Left colon (tissue), 2 donors: ENCODE measurements around the gene C1QB. TPM values are rescaled to one million over a fixed set of nuclear protein-coding genes. Genes with fewer than 3 reads are reported as not detected.
"Not testable (repeated sequence)": the region's sequence is repeated elsewhere in the genome, so short reads cannot be mapped to it uniquely, and the experiment has no call there.

Experiments used
- ATAC-seq: fragments of 200-7000 bp; cut with Tn5 transposase; one replicate; pipeline ENCODE4 v1.9.1; 2020; ENCODE audit warnings: mild to moderate bottlenecking, moderate library complexity
- DNase-seq, 2 donors: peaks; one replicate each; pipeline ENCODE4 v3.0.0-alpha.2; 2020
- intact Hi-C, 2 donors: fragments of 100-400 bp; cut with DNase I in 1 of 2; cut with micrococcal nuclease in 1 of 2; formaldehyde crosslinking; loops; one replicate each; pipeline versions ENCODE4 v1.11.2 to v1.14.0; 2022; cut with DNase I, micrococcal nuclease
- total RNA-seq, 2 donors: library from RNA; stranded (reverse); fragmentation: NEBNext Ultra II Directional; extraction: Animal tissue kit (Norgen Biotek cat#: 25700); gene quantifications; one replicate each; pipeline ENCODE4 v1.2.1, GENCODE V29; 2021
- donor health status: DM: no; HTN: no; CAD: no.
- donor health status: DM: yes; HTN: yes; CAD: no.

Gene C1QB
- total RNA-seq, 2 donors from 2014 or later, result 32.5 to 150 TPM

DNA sequence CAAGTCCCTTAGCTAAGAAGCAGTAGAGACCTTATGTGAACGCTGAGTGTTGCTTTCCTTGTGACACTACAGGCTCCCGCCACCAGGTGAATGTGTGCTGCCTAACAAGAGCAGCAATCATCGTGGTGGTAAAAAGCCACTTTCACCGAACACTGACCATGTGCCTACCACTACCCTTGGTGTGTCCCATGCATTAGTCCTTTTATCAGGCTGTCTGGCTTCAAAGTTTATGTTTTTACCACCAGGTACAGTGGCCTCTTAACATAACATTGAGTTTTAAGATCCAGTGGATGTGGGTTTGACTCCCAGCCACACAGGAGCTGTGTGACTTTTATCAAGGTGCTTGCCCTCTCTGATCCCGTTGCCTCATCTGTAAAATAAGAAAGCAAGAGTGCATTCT lies 1.7 kb downstream of the C1QB start:
- intact Hi-C loops, result no loop called here
- no peak for DNase-seq

DNA sequence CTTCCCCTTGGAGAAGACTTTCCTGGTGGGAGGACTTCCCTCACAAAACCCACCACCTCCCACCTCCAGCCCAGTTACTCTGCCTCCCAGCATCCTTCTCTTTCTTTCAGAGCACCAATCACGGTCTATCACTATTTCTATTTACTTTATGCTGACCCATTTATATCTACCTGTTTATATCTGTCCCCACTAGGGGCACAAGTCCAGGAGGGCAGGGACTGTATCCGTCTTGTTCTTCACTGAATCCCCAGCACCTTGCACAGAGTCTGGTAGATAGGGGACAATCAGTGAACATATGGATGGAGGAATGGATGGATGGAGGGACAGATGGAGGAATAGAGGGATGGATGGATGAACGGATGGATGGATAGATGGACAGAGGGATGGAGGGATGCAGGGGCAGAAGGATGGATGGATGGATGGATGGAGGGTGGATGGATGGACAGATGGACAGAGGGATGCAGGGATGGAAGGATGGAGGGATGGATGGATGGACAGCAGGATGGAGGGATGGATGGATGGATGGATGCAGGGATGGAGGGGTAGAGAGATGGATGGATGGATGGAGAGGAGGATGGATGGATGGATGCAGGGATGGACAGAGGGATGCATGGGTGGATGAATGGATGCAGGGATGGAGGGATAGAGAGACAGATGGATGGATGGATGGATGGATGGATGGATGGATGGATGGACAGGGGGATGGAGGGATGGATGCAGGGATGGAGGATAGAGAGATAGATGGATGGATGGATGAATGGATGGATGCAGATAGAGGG lies 5.5 kb downstream of the C1QB start:
- no peak for DNase-seq
- intact Hi-C loops, result no loop called here
- ATAC-seq, result no peak

More for the DNA sequence above, 1.7 kb downstream of the C1QB start:
- no peak for ATAC-seq

DNA sequence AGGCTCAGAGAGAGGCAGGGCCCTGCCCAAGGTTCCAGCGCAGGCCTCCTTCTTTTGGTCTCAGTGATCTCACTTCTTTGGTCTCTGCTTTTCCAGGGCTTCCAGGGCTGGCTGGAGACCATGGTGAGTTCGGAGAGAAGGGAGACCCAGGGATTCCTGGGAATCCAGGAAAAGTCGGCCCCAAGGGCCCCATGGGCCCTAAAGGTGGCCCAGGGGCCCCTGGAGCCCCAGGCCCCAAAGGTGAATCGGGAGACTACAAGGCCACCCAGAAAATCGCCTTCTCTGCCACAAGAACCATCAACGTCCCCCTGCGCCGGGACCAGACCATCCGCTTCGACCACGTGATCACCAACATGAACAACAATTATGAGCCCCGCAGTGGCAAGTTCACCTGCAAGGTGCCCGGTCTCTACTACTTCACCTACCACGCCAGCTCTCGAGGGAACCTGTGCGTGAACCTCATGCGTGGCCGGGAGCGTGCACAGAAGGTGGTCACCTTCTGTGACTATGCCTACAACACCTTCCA lies 7.7 kb downstream of the C1QB start:
- intact Hi-C loops, result no loop called here
- no peak for ATAC-seq
- DNase-seq, result no peak

DNA sequence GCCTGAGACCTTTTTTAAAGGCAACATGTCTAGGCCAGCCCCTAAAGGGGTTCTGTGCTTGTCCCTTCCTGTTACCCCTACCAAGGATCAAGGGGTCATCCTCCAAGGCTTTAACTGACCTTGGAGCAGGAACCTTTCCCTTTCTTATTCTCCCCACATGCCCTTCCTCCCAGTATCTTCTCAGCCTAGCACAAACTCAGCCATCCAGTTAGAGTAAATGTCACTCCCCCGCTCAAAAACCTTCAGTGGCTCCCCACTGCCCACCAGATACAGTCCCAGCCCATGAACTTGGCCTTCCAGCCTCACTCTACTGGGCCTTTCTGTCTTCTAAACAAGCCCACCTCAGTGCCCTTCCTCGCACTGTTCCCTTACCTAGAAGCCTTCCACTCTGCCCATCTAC lies 8.8 kb downstream of the C1QB start:
- ATAC-seq, result no peak
- intact Hi-C loops, result no loop called here
- no peak for DNase-seq

DNA sequence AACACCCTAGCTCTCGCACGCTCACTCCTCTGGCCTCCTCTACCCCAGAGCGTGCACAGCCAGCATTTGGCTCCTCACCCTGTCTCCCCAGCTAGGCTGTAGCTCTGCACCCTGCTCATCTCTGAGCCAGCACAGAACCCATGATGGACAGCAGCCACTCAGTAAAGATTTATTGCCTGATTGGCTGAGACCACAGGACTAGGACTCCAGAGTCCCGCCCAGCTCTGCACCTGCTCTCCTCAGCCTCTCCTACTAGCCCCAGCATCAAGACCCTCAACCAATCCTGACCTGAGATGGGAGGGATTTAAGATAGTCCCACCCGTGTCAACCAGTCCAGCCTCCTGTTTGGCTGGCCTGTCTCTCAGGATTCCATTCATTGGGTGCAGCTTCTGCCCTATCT lies 9.3 kb downstream of the C1QB start:
- DNase-seq (no peak), ATAC-seq (peak; percentile 60)
- intact Hi-C loops, result no loop called here

DNA sequence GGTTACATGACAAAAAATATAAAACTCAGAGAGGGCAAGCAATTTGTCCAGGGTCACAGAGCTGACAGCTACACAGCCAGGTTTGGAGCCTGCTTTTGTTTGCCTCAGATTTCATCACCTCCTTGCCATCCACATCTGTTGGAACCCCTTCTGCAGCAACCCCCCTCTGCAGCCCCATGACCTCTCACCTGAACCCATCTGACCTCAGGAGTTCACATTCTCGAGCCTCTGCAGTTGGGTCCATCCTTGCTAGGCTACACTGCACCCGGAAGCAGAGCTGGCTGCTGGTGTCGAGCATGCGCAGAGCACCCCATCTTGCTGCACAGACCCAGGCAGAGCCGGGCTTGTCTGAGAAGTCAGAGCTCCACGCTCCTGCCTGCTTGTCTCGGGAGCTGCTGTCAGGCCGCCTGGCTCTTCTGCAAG lies 10.0 kb downstream of the C1QB start:
- intact Hi-C loops, result no loop called here
- no peak for DNase-seq

DNA sequence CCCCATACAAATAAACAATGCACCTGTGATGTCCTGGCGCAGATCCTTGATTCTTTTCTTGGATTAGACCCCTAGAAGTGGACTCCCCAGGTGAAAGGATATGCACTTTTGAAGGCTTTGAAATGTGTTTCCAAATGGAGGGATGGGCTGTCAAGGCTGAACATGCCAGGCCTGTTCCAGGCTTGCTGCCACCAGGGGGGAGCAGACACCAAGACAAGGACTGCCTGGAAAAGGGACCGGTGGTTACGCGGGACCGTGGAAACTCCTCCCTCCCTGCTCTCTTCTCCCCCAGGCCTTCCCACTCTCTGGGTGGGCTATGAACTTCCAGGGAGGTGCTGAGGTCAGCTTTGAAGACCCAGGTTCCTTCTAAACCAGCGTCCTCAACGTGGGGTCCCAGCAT lies 12.7 kb downstream of the C1QB start:
- intact Hi-C loops, result no loop called here
- peak; percentile 83 for ATAC-seq
- peak in 1 of 2 donors; percentile 65 for DNase-seq

More for the DNA sequence above, 10.0 kb downstream of the C1QB start:
- ATAC-seq, result no peak

DNA sequence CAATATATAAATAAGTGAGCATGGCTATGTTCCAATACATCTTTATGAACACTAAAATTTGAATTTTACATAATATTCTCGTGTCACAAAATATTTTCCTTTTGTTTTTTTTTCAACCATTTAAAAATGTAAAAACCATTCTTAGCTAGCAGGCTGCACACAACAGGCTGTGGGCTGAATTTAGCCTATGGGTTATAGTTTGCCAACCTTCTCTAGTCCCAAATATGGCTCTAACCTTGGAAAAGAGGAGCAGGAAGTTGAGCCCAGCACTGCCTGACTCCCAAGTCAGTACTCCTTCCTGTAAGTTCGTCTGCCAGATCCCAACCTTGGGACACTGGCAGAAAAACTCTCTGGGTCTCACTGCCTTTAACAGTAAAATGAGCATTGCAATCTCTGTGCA lies 13.4 kb downstream of the C1QB start:
- no peak for DNase-seq
- ATAC-seq, result no peak
- intact Hi-C loops, result no loop called here

DNA sequence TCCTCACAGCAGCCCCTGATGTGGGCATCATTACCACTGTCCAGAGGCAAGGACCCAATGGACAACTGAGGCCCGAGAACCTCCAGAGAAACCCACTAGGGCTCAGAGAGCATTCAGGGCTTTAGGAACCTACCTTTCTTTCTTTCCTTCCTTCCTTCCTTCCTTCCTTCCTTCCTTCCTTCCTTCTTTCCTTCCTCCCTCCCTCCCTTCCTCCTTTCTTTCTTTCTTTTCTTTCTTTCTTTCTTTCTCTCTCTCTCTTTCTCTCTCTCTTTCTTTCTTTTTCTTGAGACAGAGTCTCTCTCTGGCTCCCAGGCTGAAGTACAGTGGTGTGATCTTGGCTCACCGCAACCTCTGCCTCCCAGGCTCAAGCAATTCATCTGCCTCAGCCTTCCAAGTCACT lies 15.8 kb downstream of the C1QB start:
- intact Hi-C loops, DNase-seq, ATAC-seq: not testable (repeated sequence)

DNA sequence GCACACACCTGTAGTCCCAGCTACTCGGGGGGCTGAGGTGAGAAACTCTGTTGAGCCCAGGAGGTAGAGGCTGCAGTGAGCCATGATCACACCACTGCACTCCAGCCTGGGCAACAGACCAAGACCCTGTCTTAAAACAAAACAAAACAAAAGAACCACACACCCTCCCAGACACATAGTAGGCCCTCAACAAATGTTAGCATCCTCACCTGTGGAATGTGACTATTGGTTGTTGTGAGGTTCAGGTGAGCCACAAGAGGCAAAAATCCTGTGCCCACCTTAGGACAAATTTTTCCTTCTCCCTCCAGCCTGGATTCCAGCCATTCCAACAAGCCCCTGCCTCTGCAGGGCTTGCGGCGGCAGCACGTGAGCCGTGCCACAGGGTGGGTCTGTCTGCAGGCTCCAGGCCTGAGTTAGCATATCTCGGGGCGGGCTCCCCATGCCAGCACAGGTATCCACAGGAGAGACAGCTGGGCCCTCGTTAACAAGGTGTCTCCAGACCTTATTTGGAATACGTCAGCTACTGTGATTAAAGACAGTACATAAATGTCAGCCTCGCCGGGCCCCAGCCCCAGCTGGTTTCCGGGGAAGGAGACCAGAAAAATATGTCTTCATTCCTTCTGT lies 17.4 kb downstream of the C1QB start:
- intact Hi-C loops, result no loop called here
- no peak for DNase-seq
- no peak for ATAC-seq

DNA sequence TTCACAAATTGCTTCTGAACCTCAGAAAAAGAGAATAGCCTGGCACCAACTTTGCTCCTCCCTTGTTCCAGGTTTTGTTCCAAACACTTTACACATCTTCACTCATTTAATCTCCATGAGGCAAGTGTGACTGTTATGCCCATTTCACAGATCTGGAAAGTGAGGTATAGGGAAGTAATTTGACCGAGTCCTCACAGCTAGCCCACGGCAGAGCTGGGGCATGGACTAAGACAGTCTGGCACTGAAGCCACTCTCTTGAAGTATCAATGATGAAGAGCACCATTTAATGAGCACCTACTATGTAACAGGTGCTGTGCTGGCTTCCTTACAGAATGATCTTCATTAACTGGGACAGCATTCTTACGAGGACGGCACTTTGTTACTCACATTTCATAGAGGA lies 19.0 kb downstream of the C1QB start:
- ATAC-seq (no peak), DNase-seq (no peak)
- intact Hi-C loops, result no loop called here

DNA sequence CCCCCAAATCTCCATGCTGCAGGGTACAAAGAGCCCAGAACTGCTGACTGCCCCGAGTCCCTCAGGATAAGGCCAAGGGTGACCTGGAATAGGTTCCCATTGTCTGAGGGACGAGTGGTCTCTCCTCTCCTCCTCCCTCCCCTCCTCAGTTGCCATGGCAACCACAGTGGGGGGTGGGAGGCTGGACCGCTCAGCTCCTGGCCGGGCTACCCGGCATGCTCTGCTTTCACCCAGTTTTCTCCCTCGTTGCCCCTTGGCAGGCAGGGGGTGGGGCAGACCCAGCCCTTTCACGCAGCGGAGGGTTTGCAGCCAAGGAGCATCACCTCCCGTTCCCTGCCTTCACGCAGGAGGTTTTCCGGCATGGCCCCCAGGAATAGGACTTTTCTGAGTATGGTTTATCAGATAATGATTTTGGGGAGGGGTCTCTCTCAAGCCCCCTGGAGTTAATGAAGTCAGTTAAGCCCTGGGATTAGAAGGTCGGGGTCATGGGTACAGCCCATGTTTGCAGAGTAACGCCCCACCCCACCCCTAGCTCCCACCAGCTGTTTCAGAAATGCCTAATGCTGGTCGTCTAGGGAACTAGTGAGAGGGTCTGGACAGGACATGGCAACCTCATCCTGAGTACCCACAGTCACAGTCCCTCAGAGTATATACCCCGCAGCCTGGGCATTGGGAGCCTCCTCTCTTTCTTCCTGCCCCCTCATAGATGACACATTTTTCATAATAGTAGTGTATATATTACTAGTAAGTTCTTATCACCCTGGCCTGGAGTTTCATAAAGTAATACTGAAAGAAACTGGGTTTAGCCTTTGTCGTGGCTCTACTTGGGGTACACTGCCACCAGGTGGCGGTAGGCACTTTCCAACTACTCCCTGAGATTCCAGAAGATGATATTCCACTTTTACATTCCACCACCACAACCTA lies 20.7 kb downstream of the C1QB start:
- intact Hi-C loops, result no loop called here
- DNase-seq, result peak in 1 of 2 donors; percentile 89
- ATAC-seq, result peak; percentile 70

DNA sequence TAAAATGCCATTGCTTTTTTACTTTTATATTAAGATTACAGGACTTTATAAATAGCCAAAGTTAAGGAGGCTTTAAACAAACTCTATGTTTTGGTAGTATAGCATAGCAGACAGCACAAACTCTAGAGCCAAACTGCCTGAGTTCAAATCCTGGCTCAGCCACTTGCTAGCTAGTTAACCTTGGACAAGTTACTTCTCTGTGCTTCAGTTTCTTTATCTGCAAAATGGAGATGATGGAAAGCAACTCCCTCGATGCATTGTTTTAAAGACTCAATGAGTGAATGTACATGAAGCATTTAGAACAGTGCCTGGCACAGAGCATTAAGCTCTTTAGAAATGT lies 21.3 kb downstream of the C1QB start:
- ATAC-seq (no peak), DNase-seq (no peak)
- intact Hi-C loops, result no loop called here

DNA sequence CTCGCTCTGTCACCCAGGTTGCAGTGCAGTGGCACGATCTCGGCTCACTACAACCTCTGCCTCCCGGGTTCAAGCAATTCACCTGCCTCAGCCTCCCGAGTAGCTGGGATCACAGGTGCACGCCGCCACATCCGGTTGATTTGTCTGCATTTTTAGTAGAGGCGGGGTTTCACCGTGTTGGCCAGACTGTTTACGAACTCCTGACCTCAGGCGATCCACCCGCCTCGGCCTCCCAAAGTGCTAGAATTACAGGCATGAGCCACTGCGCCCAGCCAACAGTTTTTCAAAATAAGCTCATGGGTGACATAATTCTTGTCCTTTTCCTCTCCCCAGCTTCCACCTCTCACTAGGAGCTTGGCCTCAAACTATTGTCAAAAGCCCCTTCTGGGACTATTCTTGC lies 23.1 kb downstream of the C1QB start:
- DNase-seq, intact Hi-C loops, ATAC-seq: not testable (repeated sequence)

DNA sequence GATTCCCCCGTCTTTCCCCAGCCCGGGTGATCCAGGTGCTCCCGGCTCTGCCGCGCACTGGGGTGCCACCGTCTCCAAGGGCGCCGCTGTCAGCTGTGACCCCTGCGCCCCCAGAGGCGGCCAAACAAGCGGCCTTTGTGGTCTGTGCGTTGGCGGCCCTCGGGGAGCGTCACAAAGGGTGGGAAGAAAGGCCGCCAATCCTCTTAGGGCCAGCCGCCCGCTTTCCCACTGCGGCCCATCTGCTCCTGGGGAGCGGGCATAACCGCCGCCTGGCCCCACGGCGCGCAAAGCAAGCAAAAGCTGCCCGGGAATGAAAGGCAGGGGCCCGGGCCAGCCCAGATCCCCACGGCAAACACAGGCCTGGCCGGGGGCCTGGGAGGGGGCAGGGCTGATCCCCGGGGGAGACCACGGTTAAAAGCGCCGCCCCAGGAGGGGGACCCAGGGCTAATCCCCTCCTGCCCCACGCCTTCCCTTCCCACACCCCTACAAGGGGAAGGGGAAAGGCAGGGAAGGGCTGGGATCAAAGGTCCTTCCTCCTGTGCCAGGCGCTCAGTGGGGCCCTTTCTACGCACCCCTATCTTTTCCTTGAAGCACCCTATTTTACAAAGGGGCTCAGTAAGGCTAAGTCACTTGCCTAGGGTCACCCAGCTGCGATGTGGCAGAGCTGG lies 24.0 kb downstream of the C1QB start:
- intact Hi-C loops, result no loop called here
- ATAC-seq (peak; percentile 52), DNase-seq (peak in 1 of 2 donors; percentile 31)

DNA sequence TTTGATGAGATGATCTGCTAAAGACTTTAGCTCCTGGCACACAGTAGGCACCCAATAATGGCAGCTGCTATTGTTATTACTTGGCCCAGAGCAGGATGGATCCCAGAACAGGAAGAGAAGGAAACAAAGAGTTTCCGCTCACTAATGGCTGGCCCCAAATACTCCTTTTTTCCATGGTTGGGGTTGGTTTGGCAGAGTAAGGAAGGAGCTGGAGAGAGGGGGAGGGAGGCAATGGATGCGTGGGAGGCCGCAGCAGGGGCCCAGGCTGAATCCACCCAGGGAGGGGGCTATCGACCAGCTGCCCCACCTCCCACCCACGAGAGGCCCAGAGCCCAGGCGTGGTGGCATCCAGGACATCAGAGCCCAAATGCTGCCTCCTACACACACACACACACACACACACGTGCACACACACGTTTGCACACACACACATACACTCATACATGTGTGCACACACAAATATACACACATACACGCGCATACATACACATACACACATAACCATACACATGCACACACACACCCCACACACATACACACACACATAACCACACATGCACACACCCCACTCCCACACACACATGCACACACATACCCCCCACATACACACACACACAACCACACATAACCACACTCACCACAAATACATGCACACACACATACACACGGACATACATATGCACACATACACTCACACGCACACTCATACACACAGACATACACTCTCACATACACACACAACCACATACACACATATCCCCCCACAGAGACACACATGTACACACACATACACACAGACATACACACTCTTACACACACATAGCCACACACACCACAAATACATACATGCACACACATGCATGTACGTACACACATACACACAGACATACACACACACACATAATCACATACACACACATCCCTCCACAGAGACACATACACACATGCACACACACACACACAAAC lies 25.2 kb downstream of the C1QB start:
- DNase-seq (no peak), ATAC-seq (no peak)
- intact Hi-C loops, result no loop called here

DNA sequence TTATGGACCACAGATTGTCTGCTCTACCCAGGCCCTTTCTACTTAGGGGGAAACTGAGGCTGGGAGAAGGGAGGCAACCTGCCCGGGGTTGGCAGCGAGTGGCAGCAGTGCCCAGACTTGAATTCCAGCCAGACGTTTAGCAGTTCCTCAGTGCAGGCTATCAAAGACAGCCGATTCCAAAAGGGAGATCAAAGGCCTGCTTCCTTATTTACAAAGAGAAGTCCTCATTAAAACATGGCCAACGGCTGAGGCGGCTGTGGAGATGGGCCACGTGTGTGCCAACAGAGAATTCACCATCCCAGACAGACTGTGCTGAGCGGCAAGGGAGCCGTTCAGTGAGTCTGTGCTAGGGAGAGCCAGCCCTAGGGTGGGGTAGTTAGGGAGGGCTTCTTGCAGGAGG lies 27.7 kb downstream of the C1QB start:
- peak; percentile 64 to 79 for DNase-seq
- intact Hi-C loops, result no loop called here
- peak; percentile 85 for ATAC-seq
